ENCODE measurements around the gene TMIGD1. TPM values are rescaled to one million over a fixed set of nuclear protein-coding genes. Genes with fewer than 3 reads are reported as not detected.

TMIGD1 gene, protein sequence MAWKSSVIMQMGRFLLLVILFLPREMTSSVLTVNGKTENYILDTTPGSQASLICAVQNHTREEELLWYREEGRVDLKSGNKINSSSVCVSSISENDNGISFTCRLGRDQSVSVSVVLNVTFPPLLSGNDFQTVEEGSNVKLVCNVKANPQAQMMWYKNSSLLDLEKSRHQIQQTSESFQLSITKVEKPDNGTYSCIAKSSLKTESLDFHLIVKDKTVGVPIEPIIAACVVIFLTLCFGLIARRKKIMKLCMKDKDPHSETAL
- not detected in 5 replicates for total RNA-seq (2022; extraction: Qiagen RNA extraction; ENCODE audit: low read depth)

DNA sequence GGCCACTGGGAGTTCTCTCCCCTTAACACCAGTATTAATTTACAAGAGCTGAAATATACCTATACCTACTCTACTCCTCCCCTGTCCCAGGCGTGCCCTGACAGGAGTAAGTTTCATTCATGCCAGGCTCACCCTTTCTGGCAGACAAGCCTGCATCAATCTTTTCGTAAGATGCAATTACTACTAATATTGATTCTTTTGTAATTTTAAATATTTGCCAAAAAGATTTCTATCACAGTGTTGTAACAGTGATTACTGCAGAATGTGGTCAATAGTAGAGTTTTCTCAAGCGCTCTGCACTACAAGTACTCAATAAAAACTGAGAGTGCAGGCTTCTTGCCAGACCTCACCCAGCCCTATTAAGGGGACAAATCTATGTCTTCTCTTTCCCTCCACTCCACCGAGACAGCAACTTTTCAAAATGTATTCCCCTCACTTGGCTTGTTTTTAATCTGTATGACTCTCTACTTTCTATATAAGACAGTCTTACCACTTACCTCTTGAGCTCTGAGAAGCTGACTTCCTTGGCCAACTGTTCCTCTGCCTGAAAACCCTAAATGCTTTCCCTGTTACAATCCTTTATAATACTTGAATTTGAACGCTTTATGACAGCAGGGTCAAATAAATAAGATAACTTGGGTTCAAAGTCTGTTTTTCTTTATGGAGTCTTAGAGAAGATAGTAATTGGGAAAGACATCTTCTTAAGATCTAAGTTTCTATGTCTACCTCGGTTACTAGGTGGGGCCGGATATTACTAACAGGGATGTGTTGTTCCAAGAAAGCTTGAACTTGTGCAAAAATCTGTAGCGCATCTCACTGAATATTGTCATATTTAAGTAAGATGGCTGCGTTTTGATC, at the start of gene TMIGD1:
TSS of gene TMIGD1 (minus strand) at position 555 of the 858 bp plus-strand sequence. CDS start 1,924 bp downstream, outside the sequence.

DNA sequence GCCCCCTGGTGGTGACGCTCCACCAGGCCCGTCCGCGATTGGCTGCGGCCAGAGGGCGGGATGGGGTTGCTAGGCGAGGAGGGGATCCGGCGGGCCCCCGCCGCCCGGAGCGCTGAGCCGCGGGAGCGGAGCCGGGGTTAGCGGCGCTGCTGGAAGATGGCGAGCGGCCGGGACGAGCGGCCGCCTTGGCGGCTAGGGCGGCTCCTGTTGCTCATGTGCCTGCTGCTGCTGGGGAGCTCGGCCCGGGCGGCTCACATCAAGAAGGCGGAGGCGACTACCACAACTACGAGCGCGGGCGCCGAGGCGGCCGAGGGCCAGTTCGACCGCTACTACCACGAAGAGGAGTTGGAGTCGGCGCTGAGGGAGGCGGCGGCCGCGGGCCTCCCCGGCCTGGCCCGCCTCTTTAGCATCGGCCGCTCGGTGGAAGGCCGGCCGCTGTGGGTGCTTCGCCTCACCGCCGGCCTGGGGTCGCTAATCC, 45.0 kb upstream of the TMIGD1 start, which contains the start of gene CPD:
TSS of gene CPD (plus strand) at position 103 of the 478 bp plus-strand sequence. CDS start at position 157, 54 bp downstream.

DNA sequence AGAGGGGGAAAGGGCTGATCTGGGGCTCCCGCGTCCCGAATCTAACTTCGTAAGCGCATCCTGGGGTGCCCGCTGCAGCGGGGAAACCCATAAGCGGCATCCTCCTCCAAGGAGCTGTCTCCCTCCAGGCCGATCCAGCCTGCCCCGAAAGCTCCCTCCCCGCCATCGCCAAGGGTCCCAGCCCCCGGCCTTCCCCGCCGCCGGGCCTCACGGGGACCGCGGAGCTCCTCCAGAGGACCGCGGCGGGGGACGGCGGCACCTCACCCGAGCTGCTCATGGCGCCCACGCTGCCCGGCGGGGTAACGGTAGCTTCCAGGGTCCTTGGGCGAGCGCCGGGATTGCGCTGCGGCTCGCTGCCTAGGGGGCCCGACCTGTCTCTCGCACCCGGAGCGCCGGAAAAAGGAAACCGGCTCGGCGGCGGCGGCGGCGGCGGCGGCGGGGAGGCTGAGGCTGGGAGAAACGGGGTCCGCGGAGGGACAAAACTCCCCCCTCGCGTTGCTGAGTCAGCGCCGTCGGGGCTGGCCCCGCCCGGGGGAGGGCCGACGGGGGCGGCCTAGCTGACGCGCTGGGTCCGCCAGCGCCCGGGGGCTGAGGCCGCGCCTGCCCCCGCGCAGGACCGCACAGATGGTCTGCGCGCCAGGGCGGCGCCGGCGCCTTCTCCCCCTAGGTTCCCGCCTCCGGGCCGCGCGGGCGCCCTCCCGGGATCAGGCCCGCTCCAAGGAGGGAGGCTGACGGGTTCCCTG, 42.1 kb downstream of the TMIGD1 start, which contains the start of gene BLMH:
TSS of gene BLMH (minus strand) at position 402 of the 743 bp plus-strand sequence. CDS start at position 277, 125 bp downstream.

Other genes starting within 250 kb of the TMIGD1 start
- gene NSRP1, start 217.2 kb downstream of the TMIGD1 start, total RNA-seq (2022; extraction: Qiagen RNA extraction; ENCODE audit: low read depth): 26.3 to 44.5 TPM (median 30.3 TPM) in 5 replicates
- 0.02 to 0.08 TPM (median 0.04 TPM) in 3 of 5 replicates, not detected in the others for gene SLC6A4, start 98.4 kb downstream of the TMIGD1 start, total RNA-seq (2022; extraction: Qiagen RNA extraction; ENCODE audit: low read depth)
- 43.5 to 54.0 TPM (median 47.6 TPM) in 5 replicates for gene BLMH, start 42.1 kb downstream of the TMIGD1 start, total RNA-seq (2022; extraction: Qiagen RNA extraction; ENCODE audit: low read depth)
- 20.8 to 33.2 TPM (median 27.3 TPM) in 5 replicates for gene CPD, start 44.9 kb upstream of the TMIGD1 start, total RNA-seq (2022; extraction: Qiagen RNA extraction; ENCODE audit: low read depth)
- 33.2 to 55.0 TPM (median 36.0 TPM) in 5 replicates for gene GOSR1, start 143.4 kb upstream of the TMIGD1 start, total RNA-seq (2022; extraction: Qiagen RNA extraction; ENCODE audit: low read depth)